ENCODE measurements around the gene TTBK1.

The TTBK1 gene

DNA sequence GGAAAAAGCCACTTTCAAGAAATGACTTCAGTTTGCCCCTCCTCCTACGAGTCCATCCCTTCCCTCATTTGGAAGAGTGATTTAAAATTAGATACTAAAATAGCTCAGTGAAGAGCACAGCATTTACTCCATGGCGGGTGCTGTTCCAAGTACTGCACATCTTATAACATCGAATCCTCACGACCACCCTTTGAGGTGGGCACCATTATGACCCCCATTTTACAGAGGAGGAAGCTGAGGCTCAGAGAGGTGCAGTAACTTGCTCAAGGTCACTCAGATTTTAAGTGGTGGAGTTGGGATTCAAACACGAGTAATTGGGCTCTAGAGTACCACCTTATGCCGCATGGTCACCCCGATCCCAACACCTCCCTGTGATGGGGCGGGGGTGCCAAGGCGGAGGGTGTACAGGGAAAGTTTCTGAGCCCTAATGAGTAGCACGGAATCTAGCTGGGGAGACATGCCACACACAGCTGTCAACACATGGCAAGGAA, 25.5 kb downstream of the TTBK1 start:
- H3K27ac Mint-ChIP-seq = no peak overlapping the region
- peak overlapping the region; percentile 80 for H3K4me3 Mint-ChIP-seq
- peaks cover 10% of the 10 kb centered on the region for H3K4me1 Mint-ChIP-seq (ENCODE audit: low read depth)
- H3K36me3 Mint-ChIP-seq = no peaks in the 10 kb centered on the region
- no peaks in the 10 kb centered on the region for H3K27me3 Mint-ChIP-seq
- no peaks in the 10 kb centered on the region for H3K9me3 Mint-ChIP-seq (ENCODE audit: low read depth)

DNA sequence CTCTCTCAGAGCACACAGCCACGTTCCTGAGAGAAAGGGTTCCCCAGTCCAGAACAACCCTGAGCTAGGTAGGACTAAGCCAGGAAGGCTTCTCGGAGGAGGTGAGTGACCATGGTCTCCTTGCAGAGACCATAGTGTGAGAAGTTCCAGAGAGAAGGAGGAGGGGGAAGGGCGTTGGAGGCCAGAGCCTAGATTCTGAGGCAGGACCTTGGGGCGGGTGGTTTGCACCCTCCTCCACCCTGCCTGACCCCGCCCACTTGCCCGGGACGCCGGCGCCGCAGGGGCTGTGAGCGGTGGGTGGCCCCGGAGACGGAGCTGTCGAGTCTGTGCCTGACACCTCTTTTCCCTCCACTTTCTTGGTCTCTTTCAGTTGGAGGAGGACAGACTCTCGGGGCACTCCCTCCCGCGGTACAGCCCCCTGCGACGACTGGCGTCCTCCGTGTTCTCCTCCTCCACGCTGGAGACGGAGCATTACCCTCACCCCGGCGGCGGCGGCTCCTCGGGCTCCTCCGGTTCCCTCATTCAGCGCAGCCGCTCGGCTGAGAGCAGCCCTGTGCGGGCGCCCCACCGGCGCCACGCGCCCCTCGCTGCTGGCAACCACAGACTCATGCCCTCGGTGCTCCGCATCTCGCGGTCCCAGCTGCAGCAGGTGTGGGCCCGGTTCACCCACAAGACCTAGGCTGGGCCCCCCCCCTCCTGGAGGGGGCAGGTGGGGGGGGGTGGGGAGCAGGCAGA, 26.2 kb downstream of the TTBK1 start:
- peaks cover 10% of the 10 kb centered on the region for H3K4me1 Mint-ChIP-seq (ENCODE audit: low read depth)
- no peak overlapping the region for H3K27ac Mint-ChIP-seq
- H3K9me3 Mint-ChIP-seq (ENCODE audit: low read depth) = no peaks in the 10 kb centered on the region
- H3K4me3 Mint-ChIP-seq = peak overlapping the region; percentile 80
- H3K27me3 Mint-ChIP-seq = no peaks in the 10 kb centered on the region
- H3K36me3 Mint-ChIP-seq = no peaks in the 10 kb centered on the region

- H3K27me3 Mint-ChIP-seq = no peaks in the 10 kb centered on the region
- no peaks in the 10 kb centered on the region for H3K36me3 Mint-ChIP-seq
- H3K4me3 Mint-ChIP-seq = no peak overlapping the region
- H3K4me1 Mint-ChIP-seq (ENCODE audit: low read depth) = peaks cover 16% of the 10 kb centered on the region
- no peaks in the 10 kb centered on the region for H3K9me3 Mint-ChIP-seq (ENCODE audit: low read depth)
- no peak overlapping the region for H3K27ac Mint-ChIP-seq
These were observed 28.0 kb downstream of the TTBK1 start for GRCh38 chr6:43271103-43271815.

GRCh38 chr6:43271944-43272343, 28.7 kb downstream of the TTBK1 start:
- Mint-ChIP-seq H3K27me3 (peaks cover under 1% of the 10 kb centered on the region), H3K4me3 (no peak overlapping the region), H3K36me3 (no peaks in the 10 kb centered on the region)

GRCh38 chr6:43273707-43274106, 30.4 kb downstream of the TTBK1 start:
- Mint-ChIP-seq H3K36me3 (no peaks in the 10 kb centered on the region), H3K4me1 (ENCODE audit: low read depth) (peaks cover 16% of the 10 kb centered on the region), H3K4me3 (no peak overlapping the region), H3K9me3 (ENCODE audit: low read depth) (no peaks in the 10 kb centered on the region), H3K27me3 (peaks cover 3% of the 10 kb centered on the region), H3K27ac (no peak overlapping the region)

More at GRCh38 chr6:43271944-43272343, 28.7 kb downstream of the TTBK1 start:
- no peaks in the 10 kb centered on the region for H3K9me3 Mint-ChIP-seq (ENCODE audit: low read depth)
- H3K27ac Mint-ChIP-seq = no peak overlapping the region
- peaks cover 16% of the 10 kb centered on the region for H3K4me1 Mint-ChIP-seq (ENCODE audit: low read depth)

- Mint-ChIP-seq H3K27ac (no peak overlapping the region), H3K4me3 (peak overlapping the region; percentile 75), H3K27me3 (peaks cover 3% of the 10 kb centered on the region), H3K36me3 (no peaks in the 10 kb centered on the region), H3K9me3 (ENCODE audit: low read depth) (no peaks in the 10 kb centered on the region), H3K4me1 (ENCODE audit: low read depth) (peaks cover 12% of the 10 kb centered on the region)
These were observed 31.0 kb downstream of the TTBK1 start for GRCh38 chr6:43274127-43274915.

- Mint-ChIP-seq H3K9me3 (ENCODE audit: low read depth) (no peaks in the 10 kb centered on the region), H3K4me1 (ENCODE audit: low read depth) (peaks cover 10% of the 10 kb centered on the region), H3K4me3 (peak overlapping the region; percentile 86), H3K36me3 (no peaks in the 10 kb centered on the region), H3K27ac (no peak overlapping the region), H3K27me3 (peaks cover 3% of the 10 kb centered on the region)
These were observed 31.8 kb downstream of the TTBK1 start for GRCh38 chr6:43274916-43275597.

- Mint-ChIP-seq H3K27me3 (peaks cover 8% of the 10 kb centered on the region), H3K36me3 (no peaks in the 10 kb centered on the region), H3K9me3 (ENCODE audit: low read depth) (no peaks in the 10 kb centered on the region), H3K4me1 (ENCODE audit: low read depth) (peaks cover 7% of the 10 kb centered on the region), H3K4me3 (peak overlapping the region; percentile 86), H3K27ac (peak overlapping the region; percentile 18)
These were observed 32.7 kb downstream of the TTBK1 start for GRCh38 chr6:43275801-43276576.

DNA sequence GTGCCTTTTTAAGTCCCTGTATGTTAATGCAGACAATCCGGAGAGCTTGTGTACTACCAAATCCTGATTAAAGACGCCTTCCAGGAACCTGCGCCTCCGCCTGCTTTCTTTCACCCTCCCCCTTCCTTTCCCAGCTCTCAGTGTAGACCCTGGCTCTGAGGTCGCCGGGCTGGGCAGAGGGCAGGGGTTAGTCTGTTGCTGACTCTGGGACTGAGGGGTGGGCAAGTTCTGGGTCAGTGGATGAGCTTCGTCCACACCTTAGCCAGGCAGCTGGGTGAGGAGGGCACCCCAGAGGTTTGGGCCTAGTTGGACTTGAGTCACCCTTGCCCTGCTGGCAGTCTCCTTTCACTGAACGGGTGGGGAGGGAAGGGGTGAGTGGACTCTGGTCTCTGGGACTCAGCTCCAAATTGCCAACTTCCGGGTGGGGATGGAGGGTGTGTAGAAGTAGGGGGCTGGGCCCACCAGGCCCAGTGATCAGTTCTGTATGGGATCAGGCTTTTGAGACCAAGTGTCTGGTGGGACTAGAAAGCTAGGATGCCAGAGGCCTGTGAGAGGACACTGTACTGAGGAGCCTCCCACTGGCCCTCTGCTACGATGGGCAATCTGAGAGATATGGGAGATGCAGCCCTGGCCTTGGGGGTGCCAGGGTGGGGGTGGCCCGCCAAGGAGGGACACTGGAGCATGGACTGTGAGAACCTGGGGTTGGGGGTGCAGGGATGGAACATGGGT, 33.5 kb downstream of the TTBK1 start:
- H3K9me3 Mint-ChIP-seq (ENCODE audit: low read depth) = no peaks in the 10 kb centered on the region
- H3K27ac Mint-ChIP-seq = no peak overlapping the region
- H3K4me3 Mint-ChIP-seq = peak overlapping the region; percentile 86
- H3K36me3 Mint-ChIP-seq = no peaks in the 10 kb centered on the region
- H3K27me3 Mint-ChIP-seq = peaks cover 10% of the 10 kb centered on the region
- H3K4me1 Mint-ChIP-seq (ENCODE audit: low read depth) = peaks cover 6% of the 10 kb centered on the region

- H3K27ac Mint-ChIP-seq = no peak overlapping the region
- peak overlapping the region; percentile 17 for H3K4me3 Mint-ChIP-seq
- peaks cover 6% of the 10 kb centered on the region for H3K4me1 Mint-ChIP-seq (ENCODE audit: low read depth)
- H3K27me3 Mint-ChIP-seq = peaks cover 10% of the 10 kb centered on the region
- no peaks in the 10 kb centered on the region for H3K36me3 Mint-ChIP-seq
- no peaks in the 10 kb centered on the region for H3K9me3 Mint-ChIP-seq (ENCODE audit: low read depth)
These were observed 34.0 kb downstream of the TTBK1 start for GRCh38 chr6:43277306-43277642.

- Mint-ChIP-seq H3K9me3 (ENCODE audit: low read depth) (no peaks in the 10 kb centered on the region), H3K27ac (no peak overlapping the region), H3K27me3 (peaks cover 10% of the 10 kb centered on the region), H3K4me1 (ENCODE audit: low read depth) (peaks cover 6% of the 10 kb centered on the region), H3K4me3 (no peak overlapping the region), H3K36me3 (no peaks in the 10 kb centered on the region)
These were observed 34.6 kb downstream of the TTBK1 start for GRCh38 chr6:43277643-43278523.

- H3K4me1 Mint-ChIP-seq (ENCODE audit: low read depth) = peaks cover 6% of the 10 kb centered on the region
- H3K4me3 Mint-ChIP-seq = no peak overlapping the region
- H3K27me3 Mint-ChIP-seq = peaks cover 10% of the 10 kb centered on the region
- H3K9me3 Mint-ChIP-seq (ENCODE audit: low read depth) = no peaks in the 10 kb centered on the region
- no peak overlapping the region for H3K27ac Mint-ChIP-seq
- H3K36me3 Mint-ChIP-seq = no peaks in the 10 kb centered on the region
These were observed 35.3 kb downstream of the TTBK1 start for GRCh38 chr6:43278524-43279078.
